GM21381 (cell line): ENCODE measurements around the gene LMX1B.
A peak's percentile ranks its signal among the peaks of the same experiment; 100 is the strongest.
"Not testable (repeated sequence)": the region's sequence is repeated elsewhere in the genome, so short reads cannot be mapped to it uniquely, and the experiment has no call there.

Source experiments
- ATAC-seq: cut with Tn5 transposase; IDR thresholded peaks from one replicate; pipeline ENCODE4 v1.9.1; 2021; ENCODE audit warnings: mild to moderate bottlenecking, moderate library complexity; ENCODE audit not compliant: unreplicated experiment

LMX1B gene

GRCh38 chr9:126704892-126705766 lies 91.4 kb downstream of the LMX1B start:
- ATAC-seq: no peak

GRCh38 chr9:126705767-126706697 lies 92.3 kb downstream of the LMX1B start:
- no peak for ATAC-seq

- ATAC-seq: no peak
These were observed 92.9 kb downstream of the LMX1B start for GRCh38 chr9:126706698-126707053.

- ATAC-seq: no peak
These were observed 93.4 kb downstream of the LMX1B start for GRCh38 chr9:126707083-126707482.

GRCh38 chr9:126707712-126708111 lies 94.0 kb downstream of the LMX1B start:
- not testable (repeated sequence) for ATAC-seq

GRCh38 chr9:126708178-126708577 lies 94.5 kb downstream of the LMX1B start:
- no peak for ATAC-seq

- no peak for ATAC-seq
These were observed 95.5 kb downstream of the LMX1B start for GRCh38 chr9:126709241-126709640.

- no peak for ATAC-seq
These were observed 101.7 kb downstream of the LMX1B start for GRCh38 chr9:126715382-126715781.

GRCh38 chr9:126717441-126717840 lies 103.7 kb downstream of the LMX1B start:
- ATAC-seq: not testable (repeated sequence)

GRCh38 chr9:126719618-126720031 lies 105.9 kb downstream of the LMX1B start:
- ATAC-seq: no peak

- ATAC-seq: no peak
These were observed 106.3 kb downstream of the LMX1B start for GRCh38 chr9:126720036-126720435.

- ATAC-seq: no peak
These were observed 107.2 kb downstream of the LMX1B start for GRCh38 chr9:126720661-126721563.

- no peak for ATAC-seq
These were observed 107.8 kb downstream of the LMX1B start for GRCh38 chr9:126721564-126721981.

GRCh38 chr9:126722252-126722921 lies 108.7 kb downstream of the LMX1B start:
- ATAC-seq: peak; percentile 65

GRCh38 chr9:126722922-126723806 lies 109.4 kb downstream of the LMX1B start:
- ATAC-seq: peak; percentile 39

GRCh38 chr9:126723807-126724172 lies 110.1 kb downstream of the LMX1B start:
- ATAC-seq: no peak

- no peak for ATAC-seq
These were observed 110.5 kb downstream of the LMX1B start for GRCh38 chr9:126724226-126724625.

GRCh38 chr9:126725485-126725884 lies 111.8 kb downstream of the LMX1B start:
- ATAC-seq: not testable (repeated sequence)

GRCh38 chr9:126728210-126728609 lies 114.5 kb downstream of the LMX1B start:
- not testable (repeated sequence) for ATAC-seq
